H1 (cell line): ENCODE data around the gene ZNF511. TPM values are rescaled to one million over a fixed set of nuclear protein-coding genes. Genes with fewer than 3 reads are reported as not detected.

ENCODE experiments used
- FOSL1 ChIP-seq: IDR thresholded peaks from 2 replicates; pipeline ENCODE4 v1.6.1; 2011; ENCODE audit warnings: mild to moderate bottlenecking, low read depth, low read length, moderate library complexity; ENCODE audit not compliant: insufficient read depth
- HDAC2 ChIP-seq, 2 experiments: fragments of 300-600 bp in 1 of 2; sonication (generic) in 1 of 2; IDR thresholded peaks; 2 replicates each; pipeline ENCODE4 v1.6.1; 2011 to 2012; ENCODE audit warnings: low read depth in 2 of 2, low read length in 2 of 2, mild to moderate bottlenecking in 2 of 2, moderate library complexity in 2 of 2, borderline replicate concordance in 1 of 2, inconsistent platforms in 1 of 2
- PHF8 ChIP-seq: fragments of 200-600 bp; sonication (generic); conservative IDR thresholded peaks from 2 replicates; pipeline ENCODE4 v1.7.1; 2012; ENCODE audit warnings: low read depth, mild to moderate bottlenecking, inconsistent platforms, low read length, moderate library complexity
- POLR2A ChIP-seq, 2 experiments: IDR thresholded peaks; 1 replicate in 1 of 2; 2 replicates in 1 of 2; pipeline ENCODE4 v1.6.1; 2011; ENCODE audit warnings: low read depth in 2 of 2, low read length in 2 of 2, mild to moderate bottlenecking in 2 of 2; ENCODE audit errors: control extremely low read depth in 1 of 2
- POU5F1 ChIP-seq: IDR thresholded peaks from 2 replicates; pipeline ENCODE4 v1.6.1; 2011; ENCODE audit warnings: low read depth, mild to moderate bottlenecking, low read length, moderate library complexity
- RAD21 ChIP-seq, 2 experiments: IDR thresholded peaks in 1 of 2; conservative IDR thresholded peaks in 1 of 2; 2 replicates each; pipeline ENCODE4 v1.6.1; 2011; ENCODE audit warnings: low read depth in 2 of 2, low read length in 2 of 2, improper control_type of control experiment in 1 of 2, inconsistent platforms in 1 of 2, mild to moderate bottlenecking in 1 of 2, moderate library complexity in 1 of 2
- RBBP5 ChIP-seq: IDR thresholded peaks from 2 replicates; pipeline ENCODE4 v1.7.1; 2012; ENCODE audit warnings: low read depth, mild to moderate bottlenecking, inconsistent platforms, low read length, moderate library complexity, borderline replicate concordance
- SIN3A ChIP-seq, 2 experiments: IDR thresholded peaks in 1 of 2; conservative IDR thresholded peaks in 1 of 2; 2 replicates each; pipeline ENCODE4 v1.6.1; 2011 to 2012; ENCODE audit warnings: low read length in 2 of 2, improper control_type of control experiment in 1 of 2, low read depth in 1 of 2, mild to moderate bottlenecking in 1 of 2
- SP2 ChIP-seq: IDR thresholded peaks from 2 replicates; pipeline ENCODE4 v1.6.1; 2012; ENCODE audit warnings: mild to moderate bottlenecking, low read length, inconsistent platforms
- SUZ12 ChIP-seq: fragments of 200-600 bp; sonication (generic); IDR thresholded peaks from 2 replicates; pipeline ENCODE4 v1.6.1; 2012; ENCODE audit warnings: mild to moderate bottlenecking, inconsistent platforms, low read length, moderate library complexity, mixed read lengths
- polyA plus RNA-seq, 7 experiments: library from polyadenylated mRNA; depleted of rRNA in 3 of 7; stranded (reverse) in 5 of 7; unstranded in 2 of 7; fragments of >200 nt in 5 of 7; fragments of 200-250 nt in 2 of 7; gene quantifications; 1 replicate in 5 of 7; 2 replicates in 1 of 7; 4 replicates in 1 of 7; pipeline versions ENCODE4 v1.2.1 to v1.2.3, GENCODE V29; 2011 to 2013; ENCODE audit warnings: missing spikeins in 2 of 7, mixed read lengths in 2 of 7
- total RNA-seq: library from RNA; stranded (reverse); fragmentation: NEBNext Ultra II Directional; extraction: Animal tissue kit (Norgen Biotek cat#: 25700); gene quantifications from 2 replicates; pipeline ENCODE4 v1.2.1, GENCODE V29; 2021

ZNF511 gene
- total and polyA plus RNA-seq, 2 of the 8 experiments (the other 6 are each of a cell fraction or from before 2014, with no cell fraction given), result 55.4 to 71.7 TPM

GRCh38 chr10:133267829-133268228 lies 40.9 kb upstream of the ZNF511 start (continued):
- TF ChIP-seq SIN3A (conservative IDR thresholded peaks at IDR 0.05 in 1 of 2, IDR thresholded peaks at IDR 0.05 in 1 of 2; ENCODE audit: low read depth in 1 of 2, low read length in 2 of 2), result no peak
- peak; percentile 35 to 60; a peak in 3 of 4 replicates for TF ChIP-seq RAD21 (IDR thresholded peaks at IDR 0.05 in 1 of 2, conservative IDR thresholded peaks at IDR 0.05 in 1 of 2; ENCODE audit: low read depth in 2 of 2, low read length in 2 of 2)
- no peak for TF ChIP-seq FOSL1
- TF ChIP-seq POU5F1, result no peak
- no peak for TF ChIP-seq HDAC2 (IDR thresholded peaks at IDR 0.05; ENCODE audit: borderline replicate concordance in 1 of 2, low read depth in 2 of 2, low read length in 2 of 2)
- no peak for TF ChIP-seq SP2
- no peak for TF ChIP-seq SUZ12
- TF ChIP-seq PHF8, result no peak
- TF ChIP-seq POLR2A (IDR thresholded peaks at IDR 0.05; ENCODE audit: control extremely low read depth in 1 of 2, low read depth in 2 of 2, low read length in 2 of 2), result no peak
- no peak for TF ChIP-seq RBBP5
